Large intestine (tissue), 3 donors: Measurements from ENCODE around the gene VWA2. TPM values are rescaled to one million over a fixed set of nuclear protein-coding genes. Genes with fewer than 3 reads are reported as not detected.

Experiments
- DNase-seq, 2 donors: peaks; one replicate each; pipeline versions ENCODE4 v3.0.0 to v3.0.0-alpha.2; 2013
- H3K27ac ChIP-seq: one replicate; pipeline ENCODE4 v1.5.1; 2013; ENCODE audit warnings: low read length
- H3K27me3 ChIP-seq: 2 replicates; pipeline ENCODE4 v1.6.1; 2013; ENCODE audit warnings: low read length; ENCODE audit not compliant: control insufficient read depth, insufficient read depth
- H3K36me3 ChIP-seq: 2 replicates; pipeline ENCODE4 v1.6.1; 2013; ENCODE audit warnings: low read length; ENCODE audit not compliant: control insufficient read depth, insufficient read depth
- H3K4me1 ChIP-seq: one replicate; pipeline ENCODE4 v1.6.1; 2013; ENCODE audit warnings: low read length; ENCODE audit not compliant: control insufficient read depth, insufficient read depth
- H3K4me3 ChIP-seq: one replicate; pipeline ENCODE4 v1.5.1; 2013; ENCODE audit warnings: low read length
- H3K9me3 ChIP-seq: one replicate; pipeline ENCODE4 v1.6.1; 2013; ENCODE audit warnings: mild to moderate bottlenecking, low read depth, low read length, moderate library complexity; ENCODE audit not compliant: control insufficient read depth
- WGBS: methylation state at CpG from one replicate; pipeline ENCODE4 v1.1.5; 2013; ENCODE audit warnings: low lambda C conversion rate; ENCODE audit not compliant: insufficient coverage; 5-methylcytosine and 5-hydroxymethylcytosine counted together
- polyA plus RNA-seq: library from polyadenylated mRNA; unstranded; fragments of 120-200 nt; gene quantifications from one replicate; pipeline ENCODE4 v1.2.1, GENCODE V29; 2013

Gene VWA2
- polyA plus RNA-seq, 1 donor = 4.6 TPM

- no CpG with 5 or more reads among the region's 10 CpGs for WGBS
- no peaks in the 10 kb centered on the region for H3K9me3 ChIP-seq
- H3K4me1 ChIP-seq = no peaks in the 10 kb centered on the region
- H3K4me3 ChIP-seq = no peak overlapping the region
- peaks cover 3% of the 10 kb centered on the region for H3K36me3 ChIP-seq
- DNase-seq = no peak
- no peak overlapping the region for H3K27ac ChIP-seq
- no peaks in the 10 kb centered on the region for H3K27me3 ChIP-seq
These were observed 97.9 kb downstream of the VWA2 start for GRCh38 chr10:114336823-114337509.

- WGBS = 100% methylated on average over 1 of the region's 19 CpGs
- H3K4me3 ChIP-seq = no peak overlapping the region
- no peaks in the 10 kb centered on the region for H3K27me3 ChIP-seq
- no peaks in the 10 kb centered on the region for H3K4me1 ChIP-seq
- no peak for DNase-seq
- no peak overlapping the region for H3K27ac ChIP-seq
- H3K36me3 ChIP-seq = peaks cover 3% of the 10 kb centered on the region
- no peaks in the 10 kb centered on the region for H3K9me3 ChIP-seq
These were observed 98.7 kb downstream of the VWA2 start for GRCh38 chr10:114337510-114338462.

GRCh38 chr10:114340816-114341215 lies 101.8 kb downstream of the VWA2 start:
- H3K4me3 ChIP-seq = no peak overlapping the region
- no peaks in the 10 kb centered on the region for H3K9me3 ChIP-seq
- no peaks in the 10 kb centered on the region for H3K27me3 ChIP-seq
- no CpG with 5 or more reads among the region's 8 CpGs for WGBS
- H3K4me1 ChIP-seq = no peaks in the 10 kb centered on the region
- peaks cover 3% of the 10 kb centered on the region for H3K36me3 ChIP-seq
- no peak for DNase-seq
- no peak overlapping the region for H3K27ac ChIP-seq

Other genes starting within 250 kb of the VWA2 start
- 0.64 TPM for gene ADRB1, start 195.4 kb upstream of the VWA2 start, polyA plus RNA-seq
- 34.0 TPM for gene CCDC186, start 65.1 kb upstream of the VWA2 start, polyA plus RNA-seq
- 0.22 TPM for gene TDRD1, start 59.9 kb upstream of the VWA2 start, polyA plus RNA-seq
- 12.0 TPM for gene AFAP1L2, start 165.2 kb downstream of the VWA2 start, polyA plus RNA-seq